Right renal cortex interstitium (tissue), 3 donors: Measurements from ENCODE around the gene DPPA5. TPM values are rescaled to one million over a fixed set of nuclear protein-coding genes. Genes with fewer than 3 reads are reported as not detected.
"Not testable (repeated sequence)": the region's sequence is repeated elsewhere in the genome, so short reads cannot be mapped to it uniquely, and the experiment has no call there.

Experiments used
- DNase-seq, 3 donors: peaks; one replicate each; pipeline ENCODE4 v3.0.0-alpha.2; 2013; ENCODE audit warnings: low read depth in 3 of 3, low spot score in 2 of 3
- polyA plus RNA-seq, 3 donors: library from polyadenylated mRNA; unstranded; fragments of 120-200 nt; gene quantifications; one replicate each; pipeline ENCODE4 v1.2.1, GENCODE V29; 2013; ENCODE audit not compliant: insufficient read length in 3 of 3

Gene DPPA5
- polyA plus RNA-seq, 3 donors, result not detected

DNA sequence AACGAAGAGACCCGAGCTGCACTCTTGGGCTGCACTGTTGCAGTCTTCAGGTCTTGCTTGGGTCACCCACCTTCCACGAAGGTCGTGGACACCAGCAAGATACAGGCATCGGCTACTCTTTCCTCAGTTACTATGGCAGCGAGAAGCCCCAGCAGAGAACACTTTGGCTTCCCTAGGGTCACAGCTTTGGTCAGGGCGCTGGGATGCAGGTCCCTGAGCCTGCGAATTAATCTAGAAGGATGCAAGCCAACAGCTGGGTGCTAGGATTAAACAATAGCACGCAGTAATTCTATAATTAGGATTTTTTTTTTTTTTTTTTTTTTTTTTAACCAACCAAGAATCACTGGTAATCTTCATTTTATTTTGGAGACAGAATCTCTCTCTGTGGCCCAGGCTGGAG lies 10.5 kb upstream of the DPPA5 start:
- no peak for DNase-seq

DNA sequence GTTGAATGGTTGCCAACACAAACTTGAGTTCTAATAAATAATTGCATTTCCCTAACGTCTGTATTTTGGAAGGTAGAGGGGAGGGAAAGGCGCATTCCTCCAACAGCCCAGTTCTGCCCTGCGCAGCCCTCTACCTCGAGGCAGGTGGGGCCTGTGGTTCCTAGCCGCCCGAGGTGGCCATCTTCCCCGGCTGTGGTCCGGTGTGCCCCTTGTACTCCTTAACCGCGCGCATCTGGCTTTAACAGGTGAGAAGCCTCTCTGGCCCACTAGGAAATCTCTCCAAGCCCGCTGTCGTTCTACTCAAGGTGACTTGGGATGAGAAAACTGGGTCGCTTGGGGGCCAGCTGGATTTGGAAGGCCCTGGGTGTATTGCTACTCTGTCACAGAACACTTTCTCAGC lies 10.0 kb upstream of the DPPA5 start:
- DNase-seq, result no peak

DNA sequence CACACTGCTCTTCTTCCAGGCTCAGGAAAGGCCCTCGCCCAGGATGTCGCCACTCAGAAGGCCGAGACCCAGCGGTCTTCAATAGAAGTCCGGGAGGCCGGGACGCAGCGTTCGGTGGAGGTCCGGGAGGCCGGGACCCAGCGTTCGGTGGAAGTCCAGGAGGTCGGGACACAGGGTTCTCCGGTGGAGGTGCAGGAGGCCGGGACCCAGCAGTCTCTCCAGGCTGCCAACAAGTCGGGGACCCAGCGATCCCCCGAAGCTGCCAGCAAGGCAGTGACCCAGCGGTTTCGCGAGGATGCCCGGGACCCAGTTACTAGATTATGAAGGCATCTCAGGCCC lies 9.4 kb upstream of the DPPA5 start:
- no peak for DNase-seq

DNA sequence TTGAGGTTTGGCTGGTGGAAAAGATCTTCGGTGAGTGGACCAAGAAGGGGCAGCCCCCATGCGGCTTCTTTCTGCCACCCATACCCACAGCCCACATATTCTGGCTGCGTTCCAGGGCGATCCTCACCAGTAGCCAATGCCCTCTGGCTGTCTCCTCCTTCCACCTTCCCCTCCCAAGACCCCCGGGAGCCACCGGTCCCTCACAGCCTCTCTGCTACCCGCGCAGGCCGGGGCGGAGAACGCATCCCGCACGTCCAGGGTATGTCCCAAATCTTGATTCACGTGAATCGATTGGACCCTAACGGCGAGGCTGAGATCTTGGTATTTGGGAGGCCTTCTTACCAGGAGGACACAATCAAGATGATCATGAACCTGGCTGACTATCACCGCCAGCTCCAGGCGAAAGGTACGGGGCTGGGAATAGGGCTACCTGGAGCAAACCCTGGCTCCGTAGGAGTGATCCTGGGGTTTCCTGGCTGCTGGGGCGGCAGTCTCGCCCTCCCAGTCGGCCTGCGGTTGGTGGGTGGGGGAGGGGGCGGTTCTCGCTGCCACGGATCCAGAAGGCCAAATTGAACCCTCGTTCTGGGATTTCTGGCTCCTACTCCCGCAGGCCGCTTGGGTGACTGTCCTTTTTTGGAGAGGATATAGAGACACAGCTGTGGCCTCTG lies 8.9 kb upstream of the DPPA5 start:
- no peak for DNase-seq

DNA sequence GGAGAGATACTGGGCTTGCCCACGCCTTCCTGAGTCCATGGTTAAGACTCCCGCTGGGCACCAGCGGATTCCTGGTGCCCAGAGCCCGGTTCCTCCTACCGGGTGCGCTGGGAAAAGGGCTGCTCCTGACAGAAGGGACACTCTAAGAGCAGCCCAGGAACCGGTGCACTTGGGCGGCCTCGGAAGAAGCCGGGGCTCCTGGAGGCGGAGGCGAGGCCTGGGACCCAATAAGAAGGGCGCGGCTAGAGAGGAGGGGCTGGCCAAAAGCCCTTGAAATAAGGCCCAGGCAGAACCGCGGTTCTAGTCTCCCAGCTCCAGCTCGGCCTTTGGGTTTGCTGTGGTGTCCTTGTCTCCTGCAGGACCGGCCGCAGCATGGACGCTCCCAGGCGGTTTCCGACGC lies 8.3 kb upstream of the DPPA5 start, which contains the start of gene KHDC3L:
Gene KHDC3L, plus strand, starts transcription at position 301 of the 400 bp plus-strand sequence. Its CDS starts 72 bp downstream, at position 373.
- DNase-seq, result no peak

DNA sequence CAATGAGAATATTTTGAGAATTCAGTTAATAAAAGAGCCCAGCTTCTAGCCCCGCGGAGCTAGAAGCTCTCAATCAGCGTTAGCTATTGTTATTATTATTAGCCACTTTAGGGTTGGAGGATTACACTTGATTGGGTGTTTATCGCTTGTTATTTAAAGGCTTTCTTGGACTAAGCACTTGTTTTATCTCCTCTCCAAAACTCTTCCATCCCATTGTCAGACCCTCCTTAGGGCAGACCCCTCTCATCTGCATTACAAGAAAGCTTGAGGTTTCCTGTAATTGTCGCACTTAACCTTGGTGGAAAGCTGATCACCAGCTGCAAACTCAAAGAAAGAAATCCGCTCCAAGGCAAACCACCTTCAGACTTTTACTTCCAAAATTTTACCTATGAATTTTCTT lies 4.8 kb downstream of the DPPA5 start:
- no peak for DNase-seq

DNA sequence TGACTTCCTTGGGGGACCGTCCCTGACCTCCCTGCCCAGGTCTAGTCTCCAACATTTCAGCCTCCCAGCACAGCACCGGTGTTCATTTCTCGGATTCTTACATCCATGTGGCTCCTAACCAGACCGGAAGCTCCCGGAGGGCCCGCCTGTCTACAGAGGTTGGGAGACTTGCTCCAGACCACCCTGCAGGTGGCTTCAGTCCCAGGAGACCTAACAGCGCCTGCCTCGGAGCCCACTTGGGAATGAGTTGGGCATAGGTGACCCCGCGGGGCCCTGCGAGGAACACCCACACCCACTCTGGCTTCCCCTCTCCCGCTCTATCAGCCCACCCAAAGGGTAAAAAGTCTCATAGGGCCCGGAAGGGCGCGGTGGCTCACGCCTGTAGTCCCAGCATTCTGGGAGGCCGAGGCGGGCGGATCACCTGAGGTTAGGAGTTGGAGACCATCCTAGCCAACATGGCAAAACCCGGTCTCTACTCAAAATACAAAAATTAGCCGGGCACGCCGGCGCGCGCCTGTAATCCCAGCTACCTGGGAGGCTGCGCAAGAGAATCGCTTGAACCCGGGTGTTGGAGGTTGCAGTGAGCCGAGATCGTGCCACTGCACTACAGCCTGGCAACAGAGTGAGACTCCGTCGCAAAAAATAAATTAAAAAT lies 5.4 kb downstream of the DPPA5 start:
- no peak for DNase-seq

DNA sequence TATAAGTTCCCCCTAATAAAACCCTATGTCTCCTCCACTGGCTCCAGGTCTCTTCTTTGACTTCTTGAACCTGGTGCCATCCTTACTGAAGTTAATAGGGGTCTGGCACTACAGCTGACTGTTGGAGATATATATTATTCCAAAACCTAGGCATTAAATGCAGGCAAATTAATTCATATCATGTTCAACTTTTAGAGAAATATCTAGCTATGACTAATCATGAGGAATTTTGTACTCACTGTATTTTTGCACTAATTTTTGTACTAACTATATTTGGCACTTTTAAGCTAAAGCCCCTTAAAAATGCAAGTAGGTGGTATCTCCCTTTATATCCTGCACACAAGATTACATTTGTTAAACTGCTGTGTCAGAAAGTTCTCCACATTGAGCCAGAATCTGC lies 10.9 kb downstream of the DPPA5 start:
- no peak for DNase-seq

DNA sequence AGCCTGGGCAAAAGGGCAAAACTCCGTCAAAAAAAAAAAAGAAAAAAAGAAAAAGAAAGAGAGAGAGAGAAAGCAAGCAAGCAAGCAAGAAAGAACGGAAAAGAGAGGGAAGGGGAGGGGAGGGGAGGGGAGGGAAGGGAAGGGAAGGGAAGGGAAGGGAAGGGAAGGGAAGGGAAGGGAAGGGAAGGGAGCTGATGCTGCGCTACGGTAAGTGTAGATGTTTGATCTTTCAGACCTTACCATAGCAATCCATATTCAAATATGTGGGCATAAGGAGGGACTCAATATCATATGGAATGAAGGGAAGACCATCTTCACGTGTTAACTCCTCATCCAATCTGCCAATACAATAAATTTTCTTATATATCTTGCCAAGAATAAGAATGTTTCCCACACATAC lies 11.9 kb downstream of the DPPA5 start:
- no peak for DNase-seq

DNA sequence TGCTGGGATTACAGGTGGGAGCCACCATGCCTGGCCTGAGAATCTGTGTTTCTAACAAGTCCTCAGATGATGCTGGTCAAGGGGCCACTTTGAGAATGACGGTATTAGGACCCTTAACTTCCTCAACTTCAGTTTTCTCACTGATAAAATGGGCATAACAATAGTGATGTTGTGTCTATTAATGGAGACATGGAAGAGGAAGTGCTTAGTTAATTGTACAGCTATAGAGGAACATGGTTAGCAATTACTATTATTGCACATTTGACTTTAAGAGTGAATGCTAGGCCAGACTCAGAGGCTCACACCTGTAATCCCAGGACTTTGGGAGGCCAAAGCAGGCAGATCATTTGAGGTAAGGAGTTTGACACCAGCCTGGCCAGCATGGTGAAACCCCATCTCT lies 12.7 kb downstream of the DPPA5 start:
- DNase-seq, result no peak

DNA sequence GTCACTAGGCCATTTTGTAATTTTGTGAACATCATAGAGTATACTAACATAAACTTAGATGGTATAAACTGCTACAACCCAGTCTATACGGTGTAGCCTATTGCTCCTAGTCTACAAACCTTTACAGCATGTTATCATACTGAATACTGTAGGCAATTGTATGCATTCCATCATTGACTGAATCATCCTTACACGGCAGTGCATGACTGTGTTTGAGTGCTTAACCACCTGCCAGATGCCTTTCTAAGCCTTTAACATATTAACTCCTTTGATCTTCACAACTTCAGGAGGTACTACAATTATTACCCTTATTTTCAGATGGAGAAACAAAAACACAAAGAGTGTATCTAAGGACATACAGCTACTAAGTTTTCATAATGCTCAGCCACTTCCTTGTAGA lies 14.0 kb downstream of the DPPA5 start:
- DNase-seq, result no peak

DNA sequence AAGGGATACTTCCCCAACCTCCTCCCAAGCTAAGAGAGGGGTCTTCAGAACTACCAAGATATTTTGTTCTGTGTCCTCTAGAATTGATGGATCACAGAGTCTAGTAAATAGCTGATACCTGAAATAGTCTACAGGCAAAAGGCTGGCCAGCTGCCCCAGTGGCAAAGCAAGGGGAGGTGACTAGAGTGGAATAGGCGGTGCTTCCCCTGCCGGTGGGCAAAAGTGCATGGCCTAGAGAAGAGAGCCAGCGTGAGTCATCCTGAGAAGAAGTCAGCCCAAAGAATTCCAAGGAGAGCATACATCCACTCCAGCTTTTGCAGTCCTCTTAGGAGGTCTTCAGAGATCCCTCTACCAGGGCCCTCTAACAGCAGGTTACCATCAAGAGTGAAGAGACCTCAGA lies 14.7 kb downstream of the DPPA5 start:
- no peak for DNase-seq

DNA sequence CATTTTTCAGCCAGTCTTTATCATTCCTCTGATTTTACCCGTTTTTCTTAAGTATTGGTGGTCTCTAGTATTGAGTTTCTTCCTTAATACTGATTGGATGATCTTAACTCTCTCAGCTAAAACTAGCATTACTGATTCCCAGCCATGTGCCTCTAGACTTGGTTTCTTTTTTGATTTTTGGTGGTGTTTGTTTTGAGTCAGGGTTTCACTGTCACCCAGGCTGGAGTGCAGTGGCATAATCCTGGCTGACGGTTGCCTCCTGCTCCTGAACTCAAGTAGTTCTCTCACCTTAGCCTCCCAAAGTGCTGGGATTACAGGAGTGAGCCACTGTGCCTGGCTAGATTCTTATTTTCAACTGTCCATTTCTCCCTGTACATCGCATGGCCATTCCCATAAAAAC lies 24.9 kb downstream of the DPPA5 start:
- no peak for DNase-seq

DNA sequence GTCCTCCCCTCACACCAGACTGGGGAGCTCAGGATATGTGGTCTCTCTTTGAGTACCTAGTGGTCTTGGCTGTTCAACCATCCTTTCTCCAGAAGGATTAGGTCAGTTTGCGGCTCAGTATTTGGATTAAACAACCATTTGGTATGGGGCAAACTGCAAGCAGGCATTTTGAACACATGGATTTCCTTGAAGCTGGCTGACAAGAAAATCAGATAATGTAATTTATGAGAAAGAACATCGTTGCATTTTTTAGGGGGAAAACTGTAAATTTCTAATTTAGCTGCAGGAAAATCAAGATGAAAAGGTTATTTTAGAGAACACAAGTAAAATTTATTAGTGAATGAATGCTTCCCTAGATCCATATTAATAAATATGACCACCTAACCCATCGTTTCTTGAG lies 25.3 kb downstream of the DPPA5 start:
- DNase-seq, result no peak

DNA sequence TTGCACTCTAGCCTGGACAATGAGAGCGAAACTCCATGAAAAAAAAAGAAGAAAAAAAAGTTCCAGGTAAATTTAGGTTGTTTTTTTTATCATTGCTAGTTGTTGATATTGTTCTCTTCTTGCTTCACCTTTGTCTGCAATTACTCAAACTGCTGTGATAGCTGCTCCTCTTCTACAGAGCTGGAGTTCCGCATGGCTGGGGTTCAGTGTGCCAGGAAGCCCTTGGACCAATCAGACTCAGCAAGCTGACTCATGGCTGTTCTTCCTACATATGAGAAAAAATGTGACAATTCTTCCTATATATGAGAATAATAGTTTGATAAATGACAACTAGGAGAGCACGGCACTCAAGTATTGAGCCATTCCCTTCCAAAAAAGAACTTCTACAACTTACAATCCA lies 28.4 kb downstream of the DPPA5 start:
- no peak for DNase-seq

DNA sequence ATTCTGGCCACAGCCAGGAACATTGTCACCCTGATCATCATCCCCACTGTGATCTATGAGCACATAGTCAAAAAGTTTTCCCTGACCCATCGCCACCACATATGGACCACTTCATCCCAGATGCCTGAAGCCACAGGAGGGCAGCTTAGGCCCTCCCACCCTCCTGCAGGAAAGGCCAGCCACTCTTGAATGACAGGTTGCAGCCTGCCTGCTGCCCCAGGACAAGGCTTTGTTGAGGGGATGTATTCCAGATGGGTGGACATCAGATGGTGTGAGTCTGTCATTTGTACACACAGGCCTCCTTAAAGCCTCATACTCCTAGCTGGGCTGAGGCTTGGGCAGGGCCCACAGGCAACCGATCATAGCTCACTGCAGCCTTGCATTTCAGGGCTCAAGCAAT lies 30.8 kb downstream of the DPPA5 start:
- no peak for DNase-seq

DNA sequence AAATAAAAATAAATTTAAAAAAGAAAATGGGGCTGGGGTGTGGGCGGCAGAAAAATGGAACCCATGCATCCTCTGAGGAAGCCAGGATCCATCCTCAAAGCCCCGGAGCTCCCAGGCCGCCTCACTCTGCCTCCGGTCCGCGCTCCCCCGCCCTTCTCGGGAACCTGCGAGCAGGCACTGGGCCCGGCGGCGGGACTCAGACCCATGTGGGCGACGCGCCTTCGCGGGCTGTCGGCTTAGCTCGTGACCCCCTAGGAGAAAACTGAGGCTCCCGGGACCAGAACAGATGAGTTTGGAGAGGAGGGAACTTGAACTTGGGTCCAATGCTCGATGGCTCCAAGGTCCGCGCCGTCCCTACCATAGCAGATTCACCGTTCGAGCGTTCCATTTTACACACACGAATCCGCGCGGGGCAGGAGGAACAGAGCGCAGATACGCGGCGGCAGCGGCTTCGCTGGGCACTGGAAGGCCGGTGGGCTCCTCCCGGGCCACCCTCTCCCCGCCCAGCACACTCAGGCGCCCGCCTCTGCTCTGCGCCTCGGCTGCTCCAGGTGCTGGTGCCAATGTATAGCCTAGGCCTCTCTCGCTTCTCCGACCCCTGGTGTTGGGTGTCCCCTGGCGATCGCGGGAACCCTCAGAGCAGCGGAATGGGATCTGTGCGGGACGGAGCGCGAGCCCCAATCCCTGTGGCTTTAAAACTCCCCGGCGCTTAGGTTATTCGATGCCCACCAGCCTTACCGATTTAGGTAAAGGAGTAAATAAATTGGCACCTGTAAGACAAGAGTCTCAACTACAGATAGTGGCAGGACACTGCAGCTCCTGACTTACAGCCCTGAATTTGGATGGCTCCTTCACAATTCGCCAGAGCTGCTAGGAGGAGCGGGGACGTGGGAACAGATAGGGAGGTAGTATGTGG lies 39.2 kb downstream of the DPPA5 start:
- DNase-seq, result no peak

DNA sequence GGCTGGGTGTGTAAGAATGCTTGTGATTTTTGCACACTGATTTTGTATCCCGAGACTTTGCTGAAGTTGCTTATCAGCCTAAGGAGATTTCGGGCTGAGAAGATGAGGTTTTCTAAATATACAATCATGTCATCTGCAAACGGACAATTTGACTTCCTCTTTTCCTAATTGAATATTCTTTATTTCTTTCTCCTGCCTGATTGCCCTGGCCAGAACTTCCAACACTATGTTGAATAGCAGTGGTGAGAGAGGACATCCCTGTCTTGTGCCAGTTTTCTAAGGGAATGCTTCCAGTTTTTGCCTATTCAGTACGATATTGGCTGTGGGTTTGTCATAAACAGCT lies 43.6 kb downstream of the DPPA5 start:
- DNase-seq, result not testable (repeated sequence)

DNA sequence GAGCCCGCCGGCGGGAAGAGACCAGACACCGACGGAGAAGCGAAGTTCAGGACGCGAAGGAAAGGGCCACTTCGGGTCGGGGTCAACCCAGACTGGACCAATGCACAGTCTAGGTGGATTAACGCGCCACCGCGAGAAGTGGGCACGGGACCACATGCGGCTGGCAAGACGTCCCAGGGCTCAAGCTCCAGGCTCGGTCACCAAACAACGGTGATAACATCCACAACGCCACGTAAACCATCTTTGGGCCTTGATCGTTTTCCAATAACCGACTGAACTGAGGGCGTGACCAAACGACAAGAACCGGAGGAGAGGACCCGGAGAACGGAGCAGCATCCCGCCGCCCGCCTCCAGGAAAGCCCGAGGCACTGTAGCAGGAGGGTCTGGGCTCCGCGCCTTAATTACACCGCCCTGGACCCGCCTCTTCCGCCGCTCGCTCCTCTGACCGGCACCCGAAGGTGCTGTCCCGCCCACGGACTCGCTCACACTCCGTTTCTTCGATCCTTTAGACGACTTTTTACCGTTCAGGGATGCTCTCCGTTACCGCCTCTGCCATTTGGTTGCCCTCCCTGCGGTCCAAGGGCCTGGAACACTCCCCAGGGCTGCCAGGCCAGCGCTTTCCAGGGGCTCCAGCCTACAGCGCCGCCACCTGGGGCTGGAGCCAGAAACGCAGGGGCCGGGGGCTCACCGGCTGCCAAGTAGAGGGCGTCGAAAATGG lies 44.1 kb downstream of the DPPA5 start:
- peak in 2 of 3 donors; percentile 52 to 58 for DNase-seq

DNA sequence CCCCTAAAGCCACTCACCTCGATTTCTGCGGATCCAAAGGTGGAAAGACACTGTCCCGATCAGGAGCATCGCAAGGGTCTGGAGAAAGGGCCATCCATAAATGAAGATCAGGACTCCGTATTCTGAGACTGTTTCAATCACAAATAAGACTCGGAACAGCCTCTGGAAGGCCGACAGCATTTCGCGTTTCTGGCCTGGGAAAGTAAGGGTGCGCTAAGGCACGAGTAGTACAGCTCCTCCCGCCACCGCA lies 44.6 kb downstream of the DPPA5 start:
- no peak for DNase-seq

DNA sequence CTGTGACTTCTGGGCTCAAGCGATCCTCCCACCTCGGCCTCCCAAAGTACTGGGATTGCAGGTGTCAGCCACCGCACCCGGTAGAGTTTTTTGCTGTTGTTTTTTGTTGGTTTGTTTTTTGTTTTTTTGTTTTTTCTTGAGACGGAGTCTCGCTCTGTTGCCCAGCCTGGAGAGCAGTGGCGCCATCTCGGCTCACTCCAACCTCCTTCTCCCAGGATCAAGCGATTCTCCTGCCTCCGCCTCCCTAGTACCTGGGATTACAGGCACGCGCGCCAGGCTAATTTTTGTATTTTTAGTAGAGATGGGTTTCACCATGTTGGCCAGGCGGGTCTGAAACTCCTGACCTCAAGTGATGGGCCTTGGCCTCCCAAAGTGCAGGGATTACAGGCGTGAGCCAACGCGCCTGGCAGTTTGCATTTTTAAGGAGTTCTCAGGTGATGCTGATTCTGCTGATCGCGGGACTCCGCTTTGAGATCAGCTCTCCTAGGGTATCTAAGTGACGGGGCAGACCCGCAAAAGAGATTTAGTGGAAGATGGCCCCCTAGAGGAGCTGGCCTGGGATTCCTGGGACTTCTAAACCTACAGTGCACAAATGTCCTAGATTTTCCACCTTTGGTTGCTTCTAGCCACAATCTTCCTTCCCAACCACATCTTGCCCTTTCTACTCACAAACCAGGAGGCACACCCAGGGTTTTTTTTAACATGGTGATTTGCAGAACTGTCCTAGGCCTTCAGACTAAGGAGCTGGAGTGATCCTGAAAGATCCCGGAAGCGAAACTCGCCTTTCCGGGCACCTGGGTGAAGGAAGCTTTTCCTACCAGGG lies 45.2 kb downstream of the DPPA5 start:
- no peak for DNase-seq
